T-helper 2 cell treated with Interferon-gamma antibody and Interleukin-4, amounts not matched to agents 5 μg/mL and 100 μg/mL, for 36 hours (primary cell): ENCODE measurements around the gene IFT43.

ENCODE experiments used
- DNase-seq: peaks from one replicate; pipeline ENCODE4 v3.0.0; 2021; ENCODE audit warnings: low spot score
- H3K27ac Mint-ChIP-seq: one replicate; pipeline ENCODE4 v1.8.0; 2021; ENCODE audit warnings: mild to moderate bottlenecking, mixed read lengths
- H3K27me3 Mint-ChIP-seq: one replicate; pipeline ENCODE4 v1.8.0; 2021; ENCODE audit warnings: low read depth, mixed read lengths
- H3K36me3 Mint-ChIP-seq: one replicate; pipeline ENCODE4 v1.8.0; 2021; ENCODE audit warnings: low read depth, mixed read lengths
- H3K4me1 Mint-ChIP-seq: one replicate; pipeline ENCODE4 v1.8.0; 2021; ENCODE audit warnings: low read depth, mixed read lengths
- H3K4me3 Mint-ChIP-seq: one replicate; pipeline ENCODE4 v1.8.0; 2022; ENCODE audit warnings: mild to moderate bottlenecking, moderate library complexity, mixed read lengths
- H3K9me3 Mint-ChIP-seq: one replicate; pipeline ENCODE4 v1.8.0; 2021; ENCODE audit warnings: mixed read lengths

IFT43 gene

DNA sequence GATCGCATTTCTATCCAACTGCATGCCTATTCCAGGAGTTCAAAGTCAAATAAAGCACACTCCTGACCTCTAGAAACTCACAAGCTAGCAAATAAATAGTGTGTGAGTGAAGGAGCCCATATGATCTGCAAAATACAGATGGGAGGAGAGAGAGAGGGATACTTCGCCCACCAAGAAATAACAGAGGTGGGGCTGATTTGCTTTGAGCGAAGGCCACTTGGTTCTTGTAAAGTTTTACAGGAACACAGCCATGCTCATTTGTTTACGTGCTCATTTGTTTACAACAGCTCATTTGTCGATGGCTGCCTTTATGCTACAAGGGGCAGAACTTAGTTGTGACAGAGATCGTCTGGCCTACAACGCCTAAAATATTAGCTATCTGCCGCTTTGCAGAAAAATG is 102.8 kb downstream of the IFT43 start:
- Mint-ChIP-seq H3K36me3 (no peaks in the 10 kb centered on the region), H3K27me3 (no peaks in the 10 kb centered on the region), H3K4me1 (no peaks in the 10 kb centered on the region), H3K27ac (no peak overlapping the region), H3K4me3 (no peak overlapping the region), H3K9me3 (no peaks in the 10 kb centered on the region)
- DNase-seq, result no peak

DNA sequence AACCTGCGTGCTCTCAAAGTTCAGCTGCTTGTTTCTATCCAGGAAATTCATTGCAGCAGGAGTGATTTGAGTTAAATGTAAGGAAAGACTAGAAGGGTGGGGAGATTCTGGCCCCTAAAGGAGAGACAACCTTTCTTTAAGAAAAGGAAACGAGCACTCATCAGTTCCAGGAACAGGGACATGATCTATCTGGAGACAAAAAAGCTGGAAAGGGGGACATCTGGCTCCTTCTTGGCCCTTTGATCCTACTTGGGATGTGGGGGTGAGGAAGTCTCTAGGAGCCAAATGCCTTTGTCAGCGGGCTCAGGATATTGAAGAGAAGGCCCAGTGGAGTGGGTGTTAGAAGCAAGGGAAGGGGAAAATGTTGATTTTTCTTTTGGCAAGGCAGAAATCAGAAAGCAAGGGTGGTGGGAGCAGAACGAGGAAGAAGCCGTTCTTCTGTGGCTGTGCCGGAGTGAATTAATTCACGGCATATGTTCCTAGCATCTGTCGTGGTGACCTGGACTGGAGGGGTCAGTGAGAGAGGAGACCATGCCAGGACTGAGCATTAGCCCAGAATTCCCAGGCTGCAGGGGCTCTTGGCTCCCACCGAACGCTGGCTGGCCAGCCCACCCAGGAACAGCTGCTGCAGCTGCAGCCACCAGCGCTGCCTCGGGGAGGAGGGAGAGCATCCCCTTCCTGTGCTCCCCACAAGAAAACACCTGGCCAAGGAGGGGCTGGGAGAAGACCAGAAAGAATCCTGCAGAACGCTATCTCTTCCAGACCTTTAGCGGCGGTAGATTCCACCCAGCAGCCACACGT is 103.4 kb downstream of the IFT43 start:
- H3K9me3 Mint-ChIP-seq, result no peaks in the 10 kb centered on the region
- H3K27ac Mint-ChIP-seq, result no peak overlapping the region
- H3K36me3 Mint-ChIP-seq, result no peaks in the 10 kb centered on the region
- H3K4me3 Mint-ChIP-seq, result no peak overlapping the region
- no peaks in the 10 kb centered on the region for H3K27me3 Mint-ChIP-seq
- H3K4me1 Mint-ChIP-seq, result no peaks in the 10 kb centered on the region
- DNase-seq, result no peak

DNA sequence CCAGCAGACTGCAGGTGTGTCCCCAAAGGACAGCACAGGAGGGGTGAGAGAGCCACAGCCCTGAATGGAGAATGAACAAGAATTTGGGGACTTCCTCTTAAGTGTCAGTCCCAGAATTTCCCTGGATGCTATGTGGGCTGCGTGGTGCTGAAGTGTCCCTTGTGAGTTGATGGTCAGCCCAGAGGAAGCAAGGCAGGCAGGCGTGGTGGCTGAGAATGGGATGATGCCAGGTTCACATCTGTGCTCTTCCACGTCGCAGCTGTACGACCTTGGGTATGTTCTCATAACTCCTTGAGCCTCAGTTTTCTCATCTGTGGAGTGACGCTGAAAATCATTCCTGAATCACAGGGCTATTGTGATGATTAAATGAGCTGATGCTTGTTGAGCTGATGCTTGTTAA is 104.0 kb downstream of the IFT43 start:
- H3K27ac Mint-ChIP-seq, result no peak overlapping the region
- no peaks in the 10 kb centered on the region for H3K4me1 Mint-ChIP-seq
- H3K4me3 Mint-ChIP-seq, result no peak overlapping the region
- H3K27me3 Mint-ChIP-seq, result no peaks in the 10 kb centered on the region
- no peaks in the 10 kb centered on the region for H3K9me3 Mint-ChIP-seq
- DNase-seq, result no peak
- H3K36me3 Mint-ChIP-seq, result no peaks in the 10 kb centered on the region

DNA sequence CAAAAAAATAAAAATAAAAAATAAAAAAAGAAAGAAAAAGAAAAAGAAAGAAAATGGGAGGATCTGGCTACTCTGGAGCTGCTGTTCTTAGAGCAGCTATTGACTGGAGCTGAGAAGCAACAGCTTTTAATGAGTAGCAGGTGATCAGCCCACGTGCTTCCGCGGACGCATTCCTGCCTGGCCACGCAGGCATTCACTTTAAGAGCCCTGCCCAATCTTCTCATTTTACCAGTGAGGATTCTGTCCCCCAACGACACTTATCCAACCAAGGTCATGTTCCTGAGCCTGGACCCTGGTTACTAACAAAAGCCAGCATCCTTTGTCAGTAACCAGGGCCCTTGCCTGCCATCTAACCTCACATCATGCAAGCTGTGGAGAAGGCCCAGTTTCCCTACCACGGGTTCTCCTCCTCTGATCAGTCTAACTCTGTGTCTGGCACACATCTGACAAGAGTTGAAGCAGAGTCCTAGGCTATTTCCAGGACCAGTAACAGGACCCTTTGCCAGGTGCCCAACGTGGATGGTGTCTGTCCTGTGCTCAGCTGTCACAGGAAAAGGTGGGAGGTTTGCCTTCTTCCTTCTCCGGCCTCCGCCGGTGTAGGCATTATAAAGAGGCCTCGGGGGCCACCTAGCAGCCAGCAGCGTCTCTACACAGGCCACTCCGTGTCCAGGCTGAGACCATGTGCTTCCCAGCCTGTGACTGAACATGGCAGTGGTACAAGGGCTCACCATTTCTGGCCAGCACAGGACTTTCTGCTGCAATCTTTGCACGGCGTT is 105.2 kb downstream of the IFT43 start:
- DNase-seq, result no peak
- no peak overlapping the region for H3K27ac Mint-ChIP-seq
- H3K27me3 Mint-ChIP-seq, result no peaks in the 10 kb centered on the region
- H3K36me3 Mint-ChIP-seq, result no peaks in the 10 kb centered on the region
- no peaks in the 10 kb centered on the region for H3K4me1 Mint-ChIP-seq
- no peaks in the 10 kb centered on the region for H3K9me3 Mint-ChIP-seq
- H3K4me3 Mint-ChIP-seq, result no peak overlapping the region

DNA sequence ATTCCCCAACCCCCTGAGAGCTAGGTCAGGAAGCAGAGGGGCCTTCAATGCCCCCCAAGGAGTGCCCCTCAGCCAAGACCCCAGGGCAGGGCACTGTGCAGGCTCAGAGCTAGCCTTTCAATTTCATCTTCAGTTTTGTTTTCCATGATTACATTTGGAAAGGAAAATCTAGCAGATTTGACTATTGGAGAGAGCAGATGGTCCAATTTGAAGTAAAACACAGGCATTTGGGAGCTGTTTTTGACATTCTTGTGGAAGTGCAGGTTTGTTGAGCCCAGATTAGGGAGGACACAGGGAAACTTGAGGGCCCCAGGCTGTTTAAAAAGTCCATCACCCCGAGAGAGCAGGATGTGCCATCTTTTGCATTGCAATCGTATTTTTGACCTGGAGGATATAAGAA is 107.5 kb downstream of the IFT43 start:
- Mint-ChIP-seq H3K9me3 (no peaks in the 10 kb centered on the region), H3K27ac (no peak overlapping the region), H3K27me3 (no peaks in the 10 kb centered on the region), H3K36me3 (no peaks in the 10 kb centered on the region), H3K4me1 (no peaks in the 10 kb centered on the region), H3K4me3 (no peak overlapping the region)
- DNase-seq, result no peak

DNA sequence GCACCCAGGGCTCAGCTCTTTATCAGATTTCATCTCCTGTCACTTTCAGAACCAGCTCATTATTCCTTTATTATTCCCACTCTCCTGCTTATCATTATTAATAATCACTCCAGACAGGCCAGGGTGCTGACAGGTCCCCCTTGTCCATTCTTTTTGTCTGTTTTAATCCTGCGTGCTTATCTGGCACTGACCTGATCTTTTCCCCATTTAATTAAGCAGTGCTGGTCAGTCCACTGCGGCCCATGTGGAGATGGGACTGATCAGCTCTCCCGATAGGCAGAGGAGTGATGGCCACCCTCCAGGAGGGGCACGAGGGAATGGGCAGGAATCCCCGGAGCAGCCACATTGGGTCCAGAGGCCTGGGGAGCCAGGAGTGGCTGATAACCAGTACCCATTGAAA is 110.7 kb downstream of the IFT43 start:
- no peaks in the 10 kb centered on the region for H3K27me3 Mint-ChIP-seq
- H3K9me3 Mint-ChIP-seq, result no peaks in the 10 kb centered on the region
- no peaks in the 10 kb centered on the region for H3K36me3 Mint-ChIP-seq
- H3K4me1 Mint-ChIP-seq, result no peaks in the 10 kb centered on the region
- no peak for DNase-seq
- no peak overlapping the region for H3K27ac Mint-ChIP-seq
- H3K4me3 Mint-ChIP-seq, result no peak overlapping the region

DNA sequence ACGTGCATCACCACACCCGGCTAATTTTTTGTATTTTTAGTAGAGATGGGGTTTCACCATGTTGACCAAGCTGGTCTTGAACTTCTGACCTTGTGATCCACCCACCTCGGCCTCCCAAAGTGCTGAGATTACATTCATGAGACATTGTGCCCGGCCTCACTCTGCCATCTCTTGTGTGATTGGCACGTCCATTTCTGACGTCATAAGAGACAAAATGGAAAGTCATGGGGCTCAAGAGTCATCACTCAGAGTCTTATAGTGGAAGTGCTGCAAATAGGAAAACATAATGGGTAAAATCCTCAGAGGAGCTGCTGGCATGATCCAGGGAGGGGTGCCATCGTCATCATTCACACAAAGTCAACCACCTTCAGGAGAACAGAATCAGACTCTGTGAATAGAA is 112.0 kb downstream of the IFT43 start:
- H3K36me3 Mint-ChIP-seq, result no peaks in the 10 kb centered on the region
- H3K4me1 Mint-ChIP-seq, result no peaks in the 10 kb centered on the region
- H3K9me3 Mint-ChIP-seq, result no peaks in the 10 kb centered on the region
- H3K27me3 Mint-ChIP-seq, result no peaks in the 10 kb centered on the region
- no peak for DNase-seq
- no peak overlapping the region for H3K27ac Mint-ChIP-seq
- H3K4me3 Mint-ChIP-seq, result no peak overlapping the region

DNA sequence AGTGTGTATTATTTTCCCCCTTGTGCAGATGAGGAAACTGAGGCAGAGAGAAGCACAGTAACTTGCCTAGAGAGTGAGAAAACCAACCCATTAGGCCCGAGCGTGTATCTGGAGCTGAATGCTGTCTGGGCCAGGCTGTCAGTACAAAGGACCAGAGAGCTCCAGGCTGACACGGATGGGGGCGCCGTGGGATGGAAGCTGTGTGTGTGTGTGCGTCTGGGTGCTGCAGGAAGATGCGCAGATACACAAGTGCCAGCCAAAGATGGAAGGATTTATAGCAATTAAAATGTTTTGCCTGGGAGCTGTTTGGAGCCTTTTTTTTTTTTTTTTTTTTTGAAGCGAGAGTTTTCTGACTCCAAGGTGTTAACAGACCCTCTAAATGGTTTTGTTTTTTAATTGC is 112.5 kb downstream of the IFT43 start:
- Mint-ChIP-seq H3K27ac (no peak overlapping the region), H3K27me3 (no peaks in the 10 kb centered on the region), H3K4me3 (no peak overlapping the region), H3K4me1 (no peaks in the 10 kb centered on the region), H3K36me3 (no peaks in the 10 kb centered on the region), H3K9me3 (no peaks in the 10 kb centered on the region)
- no peak for DNase-seq

DNA sequence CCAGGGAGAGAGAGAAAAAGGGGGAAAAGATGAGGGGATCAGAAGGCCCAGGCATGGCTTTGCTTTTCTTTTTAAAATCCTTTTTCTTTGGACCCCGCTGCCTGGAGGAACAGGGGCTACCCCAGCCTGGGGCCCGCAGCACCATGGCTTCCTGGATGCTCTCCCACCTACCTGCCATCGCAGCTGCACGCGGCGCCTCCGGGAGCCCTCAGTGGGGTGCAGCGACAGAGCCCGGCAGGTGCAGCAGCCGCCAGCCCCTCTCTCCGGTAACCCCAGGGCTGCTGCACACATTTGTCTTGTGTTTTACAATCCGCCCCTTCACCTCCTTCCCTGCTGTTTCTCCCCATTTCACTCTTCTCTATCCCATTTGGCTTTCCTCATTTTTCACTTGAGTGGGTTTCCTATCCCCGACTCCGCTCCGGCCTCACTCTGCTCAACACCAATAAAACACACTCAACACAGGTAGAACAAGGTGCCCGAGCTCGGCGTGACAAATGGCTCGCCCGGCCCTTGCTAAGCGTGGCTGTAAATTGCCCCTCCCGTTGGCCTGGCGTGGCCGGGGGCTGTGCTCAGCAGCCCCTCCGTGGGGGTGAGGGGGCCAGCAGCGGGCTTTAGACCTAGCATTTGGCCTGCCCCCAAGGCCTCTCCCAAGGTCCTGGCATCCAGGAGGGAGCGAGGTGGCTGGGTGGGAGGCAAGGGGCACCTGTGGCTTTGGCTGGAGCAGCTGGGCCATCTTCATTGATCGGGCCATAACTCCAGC is 113.5 kb downstream of the IFT43 start:
- Mint-ChIP-seq H3K4me3 (no peak overlapping the region), H3K9me3 (no peaks in the 10 kb centered on the region), H3K36me3 (no peaks in the 10 kb centered on the region), H3K4me1 (no peaks in the 10 kb centered on the region), H3K27me3 (no peaks in the 10 kb centered on the region), H3K27ac (no peak overlapping the region)
- no peak for DNase-seq

DNA sequence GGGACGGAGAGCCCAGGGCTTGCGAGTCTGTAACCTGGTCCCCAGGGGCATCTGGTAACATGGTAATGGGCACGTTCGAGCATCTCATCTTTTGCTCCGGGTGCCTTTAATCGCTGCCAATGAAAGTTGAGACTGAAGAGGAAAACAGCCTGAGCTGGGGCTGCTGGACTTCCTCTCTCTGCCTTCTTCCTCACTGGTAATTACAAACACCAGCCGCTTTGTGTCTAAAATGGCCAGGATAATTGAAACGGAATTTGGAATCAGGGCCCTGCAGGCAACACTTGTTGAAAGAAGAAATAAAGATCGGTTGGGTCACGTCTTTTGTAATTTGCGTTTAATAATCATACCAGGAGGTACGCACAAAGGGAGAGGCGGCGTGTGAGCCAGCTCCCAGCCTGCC is 114.7 kb downstream of the IFT43 start:
- H3K27me3 Mint-ChIP-seq, result peaks cover under 1% of the 10 kb centered on the region
- H3K36me3 Mint-ChIP-seq, result no peaks in the 10 kb centered on the region
- H3K27ac Mint-ChIP-seq, result no peak overlapping the region
- H3K4me1 Mint-ChIP-seq, result no peaks in the 10 kb centered on the region
- no peaks in the 10 kb centered on the region for H3K9me3 Mint-ChIP-seq
- no peak overlapping the region for H3K4me3 Mint-ChIP-seq
- DNase-seq, result no peak

DNA sequence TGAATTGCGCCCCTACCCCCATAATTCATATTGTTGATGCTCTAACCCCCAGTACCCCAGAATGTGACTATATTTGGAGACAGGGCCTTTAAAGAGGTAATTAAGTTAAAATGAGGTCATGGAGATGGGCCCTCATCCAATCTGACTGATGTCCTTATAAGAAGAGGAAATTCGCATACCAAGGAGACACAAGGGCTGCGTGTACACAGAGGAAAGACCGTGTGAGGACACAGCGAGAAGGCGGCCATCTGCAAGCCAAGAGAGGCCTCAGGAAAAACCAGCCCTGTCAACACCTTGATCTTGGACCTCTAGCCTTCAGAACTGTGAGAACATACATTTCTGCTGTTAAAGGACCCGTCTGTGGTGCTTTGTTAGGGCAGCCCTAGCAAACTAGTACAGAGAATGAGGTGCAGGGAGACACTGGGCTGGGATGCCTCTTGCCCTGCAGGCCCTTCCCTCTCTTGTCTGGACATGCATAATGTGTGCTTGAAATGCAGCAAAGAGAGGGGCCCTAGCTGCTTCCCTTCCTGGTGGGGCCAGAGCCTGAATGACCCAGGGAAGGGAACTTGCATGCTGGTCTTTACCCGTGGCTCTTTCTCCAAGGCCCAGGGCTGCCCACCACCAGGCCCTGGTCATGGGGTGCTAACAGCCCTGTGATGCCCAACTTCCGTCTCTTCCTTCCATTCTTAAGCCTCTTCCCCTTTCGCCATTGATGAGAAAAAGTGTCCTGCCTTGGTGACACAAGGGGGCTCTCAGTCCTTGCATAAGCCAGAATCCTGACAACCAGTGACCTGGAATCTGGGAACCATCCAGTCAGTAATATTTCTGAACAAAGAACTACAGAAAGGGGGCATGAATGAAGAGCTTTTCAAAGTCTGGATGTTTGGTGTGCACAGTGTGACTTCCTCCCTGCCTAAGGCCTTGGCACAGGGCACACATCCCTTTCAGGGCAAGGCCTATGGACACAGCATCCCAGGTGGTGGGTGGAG is 116.1 kb downstream of the IFT43 start:
- DNase-seq, result no peak
- Mint-ChIP-seq H3K27ac (no peak overlapping the region), H3K36me3 (no peaks in the 10 kb centered on the region), H3K4me1 (no peaks in the 10 kb centered on the region), H3K4me3 (no peak overlapping the region), H3K9me3 (no peaks in the 10 kb centered on the region), H3K27me3 (peaks cover 2% of the 10 kb centered on the region)

DNA sequence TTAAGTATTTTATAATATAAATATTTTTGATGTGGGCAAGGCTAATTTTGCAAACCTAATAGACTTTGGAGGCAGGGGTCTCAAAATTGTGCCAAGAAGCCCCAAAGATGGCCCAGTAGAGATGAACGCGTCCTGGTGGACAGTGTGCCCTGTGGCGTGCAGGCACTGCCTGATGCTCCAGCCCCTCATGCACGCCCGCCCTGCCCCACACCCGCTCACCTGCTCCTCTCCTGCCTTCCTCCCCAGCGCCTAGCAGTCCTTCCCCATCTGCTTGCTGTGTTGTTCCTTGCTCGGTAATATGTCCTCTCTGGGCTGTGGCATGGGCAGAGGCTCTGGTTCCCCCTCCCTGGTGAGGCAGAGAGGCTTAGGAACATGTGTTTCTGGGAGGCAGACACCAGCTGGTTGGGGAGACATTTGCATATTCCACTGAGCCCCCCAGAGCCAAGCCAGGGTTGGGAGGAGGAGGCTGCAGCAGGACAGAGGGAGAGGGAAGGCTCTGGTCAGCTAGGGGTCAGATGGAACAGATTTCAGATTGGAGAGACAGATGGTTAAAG is 119.3 kb downstream of the IFT43 start:
- Mint-ChIP-seq H3K36me3 (no peaks in the 10 kb centered on the region), H3K27ac (no peak overlapping the region), H3K27me3 (peaks cover 2% of the 10 kb centered on the region), H3K4me3 (no peak overlapping the region), H3K4me1 (no peaks in the 10 kb centered on the region), H3K9me3 (no peaks in the 10 kb centered on the region)
- DNase-seq, result no peak

DNA sequence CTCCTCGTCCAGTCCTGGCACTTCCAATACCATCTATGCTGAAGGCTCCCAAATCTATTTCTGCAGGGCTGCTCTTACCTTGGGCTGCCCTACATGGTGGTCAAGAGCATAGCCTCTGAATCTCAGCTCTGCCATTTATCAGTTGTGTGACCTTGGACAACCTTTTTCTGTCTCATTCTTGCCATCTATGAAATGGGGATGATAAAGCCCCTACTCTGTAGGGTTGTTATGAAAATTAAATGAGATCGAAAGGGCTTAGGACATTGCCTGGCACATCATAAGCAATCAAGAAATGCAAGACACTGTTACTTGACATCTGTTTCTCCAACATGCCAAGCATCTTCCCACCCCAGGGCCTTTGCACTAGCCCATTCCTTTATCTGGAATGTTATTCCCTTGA is 120.6 kb downstream of the IFT43 start:
- Mint-ChIP-seq H3K36me3 (no peaks in the 10 kb centered on the region), H3K27me3 (peaks cover 2% of the 10 kb centered on the region), H3K9me3 (no peaks in the 10 kb centered on the region), H3K4me3 (no peak overlapping the region), H3K4me1 (no peaks in the 10 kb centered on the region), H3K27ac (no peak overlapping the region)
- no peak for DNase-seq
